ENCODE results near the gene NFATC2.
A peak's percentile ranks its signal among the peaks of the same experiment; 100 is the strongest.
"Not testable (repeated sequence)": the region's sequence is repeated elsewhere in the genome, so short reads cannot be mapped to it uniquely, and the experiment has no call there.

NFATC2 gene

DNA sequence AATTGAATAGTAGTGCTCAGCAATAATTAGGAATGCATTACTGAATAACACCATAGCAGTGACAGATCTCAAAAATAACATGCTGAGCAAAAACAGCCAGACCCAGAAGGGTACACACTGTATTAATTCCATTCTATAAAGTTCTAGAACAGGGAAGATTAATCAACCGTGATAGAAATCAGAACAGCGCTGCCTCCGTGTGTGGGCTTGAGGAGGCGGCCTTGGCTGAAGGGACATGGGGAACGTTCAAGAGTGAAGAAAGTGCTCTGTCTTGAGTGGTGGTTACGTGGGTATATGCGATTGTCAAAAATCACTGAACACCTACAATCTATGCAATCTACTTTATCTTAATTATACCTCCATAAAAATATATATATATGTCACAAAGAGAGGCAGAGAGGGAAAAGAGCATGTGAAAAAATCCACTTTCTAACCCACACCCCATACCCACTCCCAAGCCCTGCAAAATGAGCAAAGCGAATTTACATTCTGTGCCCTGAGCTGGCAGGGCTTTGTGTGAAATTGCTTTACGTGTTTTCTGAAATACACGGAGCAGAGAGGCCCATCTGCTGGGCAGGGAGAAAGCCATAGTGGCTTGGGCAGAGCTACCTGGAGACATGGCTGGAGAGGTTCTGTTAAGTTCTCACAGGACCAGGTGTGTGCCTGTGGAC is 74.4 kb downstream of the NFATC2 start:
- TF ChIP-seq, protein P1, sequence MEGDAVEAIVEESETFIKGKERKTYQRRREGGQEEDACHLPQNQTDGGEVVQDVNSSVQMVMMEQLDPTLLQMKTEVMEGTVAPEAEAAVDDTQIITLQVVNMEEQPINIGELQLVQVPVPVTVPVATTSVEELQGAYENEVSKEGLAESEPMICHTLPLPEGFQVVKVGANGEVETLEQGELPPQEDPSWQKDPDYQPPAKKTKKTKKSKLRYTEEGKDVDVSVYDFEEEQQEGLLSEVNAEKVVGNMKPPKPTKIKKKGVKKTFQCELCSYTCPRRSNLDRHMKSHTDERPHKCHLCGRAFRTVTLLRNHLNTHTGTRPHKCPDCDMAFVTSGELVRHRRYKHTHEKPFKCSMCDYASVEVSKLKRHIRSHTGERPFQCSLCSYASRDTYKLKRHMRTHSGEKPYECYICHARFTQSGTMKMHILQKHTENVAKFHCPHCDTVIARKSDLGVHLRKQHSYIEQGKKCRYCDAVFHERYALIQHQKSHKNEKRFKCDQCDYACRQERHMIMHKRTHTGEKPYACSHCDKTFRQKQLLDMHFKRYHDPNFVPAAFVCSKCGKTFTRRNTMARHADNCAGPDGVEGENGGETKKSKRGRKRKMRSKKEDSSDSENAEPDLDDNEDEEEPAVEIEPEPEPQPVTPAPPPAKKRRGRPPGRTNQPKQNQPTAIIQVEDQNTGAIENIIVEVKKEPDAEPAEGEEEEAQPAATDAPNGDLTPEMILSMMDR (IDR thresholded peaks at IDR 0.05; ENCODE audit: low read depth, low read length), result no peak
- no peak overlapping the region for H3K4me3 ChIP-seq (ENCODE audit: low read depth, low read length)
- in situ Hi-C loops (cut with HindIII; ENCODE audit: low sequenced_read_pairs), result no loop called here
- no peak for DNase-seq (ENCODE audit: low read depth, low spot score)

DNA sequence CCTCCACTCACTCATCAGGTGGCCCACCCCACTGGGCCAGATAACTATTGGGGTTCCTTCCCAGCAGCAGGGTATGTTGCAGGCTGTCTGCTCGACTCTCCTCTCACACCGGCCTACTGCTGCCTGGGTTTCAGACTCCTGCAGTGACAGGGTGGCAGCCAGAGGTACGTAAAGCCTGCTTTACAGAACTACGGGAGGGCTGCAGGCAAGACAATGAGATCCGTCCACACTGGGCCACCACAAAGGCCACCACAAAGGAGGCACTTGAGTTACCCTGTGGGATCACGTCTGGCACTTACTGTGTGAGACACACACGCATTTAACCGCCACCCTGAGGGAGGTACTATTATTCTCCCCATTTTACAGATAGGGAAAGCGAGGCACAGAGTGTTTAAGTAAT is 78.5 kb downstream of the NFATC2 start:
- in situ Hi-C loops (cut with HindIII; ENCODE audit: low sequenced_read_pairs), result no loop called here
- no peak overlapping the region for H3K4me3 ChIP-seq (ENCODE audit: low read depth, low read length)
- TF ChIP-seq, protein P1 (IDR thresholded peaks at IDR 0.05; ENCODE audit: low read depth, low read length), result no peak
- DNase-seq (ENCODE audit: low read depth, low spot score), result no peak

DNA sequence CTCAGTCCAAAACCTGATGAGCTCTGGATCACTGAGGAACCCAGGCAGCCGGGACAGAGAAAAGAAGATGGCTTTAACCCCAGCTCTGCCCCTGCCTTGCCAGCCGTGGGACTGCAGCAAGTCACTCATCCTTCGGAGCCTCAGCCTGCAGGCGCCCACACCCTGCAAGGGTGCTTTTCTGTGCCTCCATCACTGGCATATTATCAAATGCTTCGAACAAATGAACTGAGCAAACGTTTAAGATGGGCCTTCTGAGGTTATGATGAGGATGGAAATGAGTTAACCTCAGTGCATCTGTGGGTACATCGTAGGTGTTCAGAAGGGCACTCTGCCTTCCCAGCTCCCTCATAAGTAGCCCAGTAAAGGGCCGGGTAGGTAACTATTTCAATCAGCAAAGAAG is 79.0 kb downstream of the NFATC2 start:
- no peak overlapping the region for H3K4me3 ChIP-seq (ENCODE audit: low read depth, low read length)
- TF ChIP-seq, protein P1 (IDR thresholded peaks at IDR 0.05; ENCODE audit: low read depth, low read length), result no peak
- in situ Hi-C loops (cut with HindIII; ENCODE audit: low sequenced_read_pairs), result no loop called here
- no peak for DNase-seq (ENCODE audit: low read depth, low spot score)

DNA sequence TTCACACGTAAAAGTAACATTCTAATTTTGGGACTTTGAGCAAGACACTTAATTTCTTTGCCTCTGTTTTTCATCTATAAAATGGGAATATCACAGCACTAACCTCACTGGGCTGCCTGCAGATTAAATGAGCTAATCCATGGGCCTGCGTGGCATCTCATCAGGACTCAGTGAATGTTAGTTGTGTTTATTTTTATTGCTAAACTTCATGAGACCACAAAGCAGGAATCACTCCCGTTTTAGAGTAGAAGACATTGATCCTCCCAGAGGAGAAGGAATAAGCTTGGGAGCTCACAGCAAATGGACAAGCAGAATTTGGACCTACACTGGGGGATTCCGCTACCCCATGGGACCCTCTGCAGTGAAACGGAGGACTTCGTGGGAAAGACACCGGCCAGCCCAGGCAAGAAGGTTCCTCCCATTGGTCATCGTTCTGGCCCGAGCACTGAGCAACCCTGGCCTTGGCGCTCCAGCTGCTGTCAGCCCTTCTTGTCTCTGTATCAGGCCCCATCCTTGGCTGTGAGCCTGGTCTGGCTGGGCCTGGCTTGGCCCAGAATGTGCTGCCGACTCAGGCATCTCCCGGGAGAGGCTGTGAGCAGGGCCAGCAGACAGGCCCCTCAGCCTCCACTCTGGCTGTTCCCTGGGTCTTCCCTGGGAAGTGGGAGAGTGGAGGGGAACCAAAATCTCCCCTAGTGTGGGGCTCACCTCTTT is 79.8 kb downstream of the NFATC2 start:
- no peak overlapping the region for H3K4me3 ChIP-seq (ENCODE audit: low read depth, low read length)
- DNase-seq (ENCODE audit: low read depth, low spot score), result peak; percentile 65
- in situ Hi-C loops (cut with HindIII; ENCODE audit: low sequenced_read_pairs), result no loop called here
- TF ChIP-seq, protein P1 (IDR thresholded peaks at IDR 0.05; ENCODE audit: low read depth, low read length), result no peak

DNA sequence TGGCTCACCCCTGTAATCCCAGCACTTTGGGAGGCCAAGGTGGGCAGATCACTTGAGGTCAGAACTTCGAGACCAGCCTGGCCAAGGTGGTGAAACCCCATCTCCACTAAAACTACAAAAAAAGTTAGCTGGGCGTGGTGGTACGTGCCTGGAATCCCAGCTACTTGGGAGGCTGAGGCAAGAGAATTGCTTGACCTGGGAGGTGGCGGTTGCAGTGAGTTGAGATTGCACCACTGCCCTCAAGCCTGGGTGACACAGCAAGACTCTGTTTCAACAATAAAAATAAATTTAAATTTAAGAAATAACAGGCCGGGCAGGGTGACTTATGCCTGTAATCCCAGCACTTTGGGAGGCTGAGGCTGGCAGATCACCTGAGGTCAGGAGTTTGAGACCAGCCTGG is 80.7 kb downstream of the NFATC2 start:
- H3K4me3 ChIP-seq (ENCODE audit: low read depth, low read length); DNase-seq (ENCODE audit: low read depth, low spot score); in situ Hi-C loops (cut with HindIII; ENCODE audit: low sequenced_read_pairs): not testable (repeated sequence)

DNA sequence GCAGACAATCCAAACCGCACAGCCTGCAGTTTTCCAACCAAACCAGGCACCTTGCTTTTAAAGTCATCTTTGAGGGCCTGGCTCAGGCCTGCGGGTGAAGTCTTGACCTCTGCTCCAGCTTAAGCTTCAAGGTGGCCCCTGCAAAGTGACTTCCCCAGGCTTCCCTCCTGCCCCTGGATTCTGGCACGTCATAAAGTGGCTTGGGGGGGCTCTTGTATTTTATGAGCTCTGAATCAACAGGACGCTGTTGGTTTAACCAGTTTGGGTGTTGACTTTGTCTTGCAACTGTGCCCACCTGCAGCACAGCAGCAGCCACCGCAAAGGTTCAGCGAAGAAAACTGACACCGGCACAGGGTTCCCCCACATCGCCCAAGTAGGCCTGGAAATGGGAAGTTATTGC is 81.2 kb downstream of the NFATC2 start:
- in situ Hi-C loops (cut with HindIII; ENCODE audit: low sequenced_read_pairs), result no loop called here
- H3K4me3 ChIP-seq (ENCODE audit: low read depth, low read length), result no peak overlapping the region
- DNase-seq (ENCODE audit: low read depth, low spot score), result no peak
- TF ChIP-seq, protein P1 (IDR thresholded peaks at IDR 0.05; ENCODE audit: low read depth, low read length), result no peak

DNA sequence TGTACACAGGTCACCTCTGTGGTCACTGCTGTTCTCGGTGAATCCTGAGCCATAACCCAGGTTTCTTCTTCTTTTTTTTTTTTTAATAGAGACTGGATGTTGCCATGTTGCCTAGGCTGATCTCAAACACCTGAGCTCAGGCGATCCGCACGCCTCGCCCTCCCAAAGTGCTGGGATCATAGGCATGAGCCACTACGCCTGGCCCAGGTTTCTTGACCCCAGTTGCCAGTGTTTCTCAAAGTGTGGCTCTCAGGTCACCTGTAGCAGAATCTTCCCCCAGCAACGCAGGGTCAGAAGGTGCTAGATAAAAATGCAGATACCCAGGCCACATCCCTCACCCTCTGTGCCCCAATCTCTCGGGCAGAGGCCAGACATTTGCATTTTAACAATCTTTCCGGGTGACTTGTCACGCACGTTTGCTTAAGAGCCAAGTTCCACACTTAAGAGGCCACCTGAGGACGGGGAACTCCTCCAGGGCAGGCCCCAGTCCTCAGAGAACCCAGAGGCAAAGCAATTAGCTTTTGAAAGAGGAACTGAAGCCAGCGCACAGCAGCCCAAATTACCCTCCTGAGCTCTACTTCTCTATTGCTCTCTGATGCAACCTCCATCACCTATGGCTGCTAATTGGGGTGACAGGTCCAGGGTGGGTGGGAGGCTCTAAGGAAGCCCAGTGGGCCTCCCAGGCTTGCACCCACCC is 81.8 kb downstream of the NFATC2 start:
- TF ChIP-seq, protein P1 (IDR thresholded peaks at IDR 0.05; ENCODE audit: low read depth, low read length), result no peak
- DNase-seq (ENCODE audit: low read depth, low spot score), result no peak
- in situ Hi-C loops (cut with HindIII; ENCODE audit: low sequenced_read_pairs), result no loop called here
- no peak overlapping the region for H3K4me3 ChIP-seq (ENCODE audit: low read depth, low read length)
